Measurements from ENCODE around the gene KAZN.
"Not testable (repeated sequence)": the region's sequence is repeated elsewhere in the genome, so short reads cannot be mapped to it uniquely, and the experiment has no call there.

KAZN gene

GRCh38 chr1:15132965-15133364 lies 534.5 kb downstream of the KAZN start:
- DNase-seq (ENCODE audit: extremely low spot score) = no peak
- ChIA-PET CTCF (interaction anchor here (0.5 kb wide), 1 partner anchor 10 kb away, joined by 5 read pairs; no protein-coding TSS in a partner anchor), POLR2A (no interaction called here)
- TF ChIP-seq ELF4 (IDR thresholded peaks at IDR 0.05) (no peak), FOXK2 (IDR thresholded peaks at IDR 0.05) (no peak), SP1 (IDR thresholded peaks at IDR 0.05) (no peak), ZNF384 (IDR thresholded peaks at IDR 0.05) (no peak), HDGF (IDR thresholded peaks at IDR 0.05; ENCODE audit: borderline replicate concordance) (no peak), FOXA1 (IDR thresholded peaks at IDR 0.05) (no peak), TARDBP (IDR thresholded peaks at IDR 0.05) (no peak), NFRKB (IDR thresholded peaks at IDR 0.05) (no peak), FOXM1 (IDR thresholded peaks at IDR 0.05; ENCODE audit: borderline replicate concordance) (no peak), ARNT (IDR thresholded peaks at IDR 0.05) (no peak), SUZ12 (IDR thresholded peaks at IDR 0.05) (no peak), LEF1 (IDR thresholded peaks at IDR 0.05; ENCODE audit: borderline replicate concordance) (no peak), CTBP1 (IDR thresholded peaks at IDR 0.05; ENCODE audit: borderline replicate concordance) (no peak), BHLHE40 (IDR thresholded peaks at IDR 0.05; ENCODE audit: borderline replicate concordance) (no peak)
- TF ChIP-seq, protein P1, sequence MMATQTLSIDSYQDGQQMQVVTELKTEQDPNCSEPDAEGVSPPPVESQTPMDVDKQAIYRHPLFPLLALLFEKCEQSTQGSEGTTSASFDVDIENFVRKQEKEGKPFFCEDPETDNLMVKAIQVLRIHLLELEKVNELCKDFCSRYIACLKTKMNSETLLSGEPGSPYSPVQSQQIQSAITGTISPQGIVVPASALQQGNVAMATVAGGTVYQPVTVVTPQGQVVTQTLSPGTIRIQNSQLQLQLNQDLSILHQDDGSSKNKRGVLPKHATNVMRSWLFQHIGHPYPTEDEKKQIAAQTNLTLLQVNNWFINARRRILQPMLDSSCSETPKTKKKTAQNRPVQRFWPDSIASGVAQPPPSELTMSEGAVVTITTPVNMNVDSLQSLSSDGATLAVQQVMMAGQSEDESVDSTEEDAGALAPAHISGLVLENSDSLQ (IDR thresholded peaks at IDR 0.05) = no peak

- CTCF ChIA-PET = no interaction called here
- POLR2A ChIA-PET = interaction anchor here (0.6 kb wide), 1 partner anchor 33 kb away, joined by 3 read pairs; no protein-coding TSS in a partner anchor
- no peak for DNase-seq (ENCODE audit: extremely low spot score)
- TF ChIP-seq L3MBTL2 (conservative IDR thresholded peaks at IDR 0.05) = no peak
- no peak for TF ChIP-seq FOXA1 (IDR thresholded peaks at IDR 0.05)
- no peak for TF ChIP-seq ELF4 (IDR thresholded peaks at IDR 0.05)
- no peak for TF ChIP-seq SUZ12 (IDR thresholded peaks at IDR 0.05)
- no peak for TF ChIP-seq FOXK2 (IDR thresholded peaks at IDR 0.05)
- no peak for TF ChIP-seq TARDBP (IDR thresholded peaks at IDR 0.05)
- no peak for TF ChIP-seq NFRKB (IDR thresholded peaks at IDR 0.05)
- TF ChIP-seq BHLHE40 (IDR thresholded peaks at IDR 0.05; ENCODE audit: borderline replicate concordance) = no peak
- no peak for TF ChIP-seq SP1 (IDR thresholded peaks at IDR 0.05)
- no peak for TF ChIP-seq LEF1 (IDR thresholded peaks at IDR 0.05; ENCODE audit: borderline replicate concordance)
- TF ChIP-seq, protein P1 (IDR thresholded peaks at IDR 0.05) = no peak
- TF ChIP-seq FOXM1 (IDR thresholded peaks at IDR 0.05; ENCODE audit: borderline replicate concordance) = no peak
- TF ChIP-seq ARNT (IDR thresholded peaks at IDR 0.05) = no peak
- no peak for TF ChIP-seq HDGF (IDR thresholded peaks at IDR 0.05; ENCODE audit: borderline replicate concordance)
- TF ChIP-seq CTBP1 (IDR thresholded peaks at IDR 0.05; ENCODE audit: borderline replicate concordance) = no peak
- no peak for TF ChIP-seq ZNF384 (IDR thresholded peaks at IDR 0.05)
These were observed 535.8 kb downstream of the KAZN start for GRCh38 chr1:15134285-15134684.

GRCh38 chr1:15135604-15136003 lies 537.1 kb downstream of the KAZN start:
- DNase-seq (ENCODE audit: extremely low spot score); CTCF ChIA-PET; POLR2A ChIA-PET: not testable (repeated sequence)

DNA sequence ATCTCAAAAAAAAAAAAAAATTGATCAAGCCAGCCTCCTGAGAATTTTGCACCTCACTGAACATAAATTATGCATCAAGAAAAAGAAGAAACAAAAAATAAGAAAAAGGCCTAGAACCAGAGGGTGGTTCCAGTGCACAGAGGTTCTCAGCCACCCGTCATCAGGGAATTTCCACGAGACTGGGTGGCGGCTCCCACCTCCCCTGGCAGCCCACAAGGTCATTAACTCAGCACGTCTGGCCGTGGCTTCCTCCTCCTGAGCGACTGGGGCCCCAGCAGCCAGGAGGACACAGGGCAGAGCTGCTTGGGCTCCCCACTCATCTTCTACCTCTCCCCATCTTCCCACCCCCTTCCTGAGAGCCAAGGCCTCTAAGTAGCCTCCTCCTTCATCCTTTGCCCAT lies 539.3 kb downstream of the KAZN start:
- ChIA-PET CTCF (no interaction called here), POLR2A (interaction anchor here (1.0 kb wide), 1 partner anchor 10 kb away, joined by 3 read pairs; no protein-coding TSS in a partner anchor)
- DNase-seq (ENCODE audit: extremely low spot score) = no peak
- TF ChIP-seq BHLHE40 (IDR thresholded peaks at IDR 0.05; ENCODE audit: borderline replicate concordance) (no peak), SUZ12 (IDR thresholded peaks at IDR 0.05) (no peak), FOXM1 (IDR thresholded peaks at IDR 0.05; ENCODE audit: borderline replicate concordance) (no peak), SP1 (IDR thresholded peaks at IDR 0.05) (no peak), HDGF (IDR thresholded peaks at IDR 0.05; ENCODE audit: borderline replicate concordance) (no peak)

- DNase-seq (ENCODE audit: extremely low spot score) = no peak
- ChIA-PET POLR2A (no interaction called here), CTCF (no interaction called here)
- TF ChIP-seq HDGF (IDR thresholded peaks at IDR 0.05; ENCODE audit: borderline replicate concordance) (no peak), FOXK2 (IDR thresholded peaks at IDR 0.05) (no peak), FOXA1 (IDR thresholded peaks at IDR 0.05) (no peak), NFRKB (IDR thresholded peaks at IDR 0.05) (no peak), BHLHE40 (IDR thresholded peaks at IDR 0.05; ENCODE audit: borderline replicate concordance) (no peak), CTBP1 (IDR thresholded peaks at IDR 0.05; ENCODE audit: borderline replicate concordance) (no peak), ZNF384 (IDR thresholded peaks at IDR 0.05) (no peak), ELF4 (IDR thresholded peaks at IDR 0.05) (no peak), FOXM1 (IDR thresholded peaks at IDR 0.05; ENCODE audit: borderline replicate concordance) (no peak), TARDBP (IDR thresholded peaks at IDR 0.05) (no peak), SUZ12 (IDR thresholded peaks at IDR 0.05) (no peak), L3MBTL2 (conservative IDR thresholded peaks at IDR 0.05) (no peak), ARNT (IDR thresholded peaks at IDR 0.05) (no peak), LEF1 (IDR thresholded peaks at IDR 0.05; ENCODE audit: borderline replicate concordance) (no peak)
- TF ChIP-seq, protein P1 (IDR thresholded peaks at IDR 0.05) = no peak
These were observed 541.3 kb downstream of the KAZN start for GRCh38 chr1:15139654-15140350.

DNA sequence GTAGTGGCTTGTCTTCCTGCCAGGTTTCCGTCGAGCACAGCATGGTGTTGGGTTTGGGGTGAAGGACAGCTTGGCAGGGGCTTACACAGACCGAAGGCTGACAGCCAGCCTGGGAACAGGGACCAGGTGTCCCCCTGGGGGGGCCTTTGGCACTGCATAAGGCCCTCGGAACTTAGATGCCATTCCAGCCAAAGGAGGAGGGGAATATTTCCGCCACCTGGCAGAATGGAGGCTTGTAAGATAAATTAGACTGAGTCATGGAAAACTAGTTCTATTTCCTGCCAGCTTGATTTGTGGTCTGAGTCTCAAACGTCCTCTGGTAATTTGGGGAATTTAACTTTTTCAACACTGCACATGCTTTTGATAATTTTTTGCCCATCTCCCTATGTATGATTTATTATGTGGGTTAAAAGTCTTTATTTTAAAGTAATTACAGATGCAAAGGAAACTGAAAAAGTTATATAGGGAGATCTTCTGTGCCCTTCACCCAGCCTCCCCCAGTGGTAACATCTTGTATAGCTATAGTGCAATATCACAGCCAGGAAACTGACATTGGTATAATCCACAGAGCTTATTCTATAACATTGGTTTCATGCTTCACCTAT lies 543.6 kb downstream of the KAZN start:
- no peak for DNase-seq (ENCODE audit: extremely low spot score)
- ChIA-PET POLR2A (interaction anchor here (0.5 kb wide), 1 partner anchor 14 kb away, joined by 4 read pairs; no protein-coding TSS in a partner anchor), CTCF (interaction anchor here (0.7 to 1.0 kb wide), 3 partner anchors 11 to 553 kb away, joined by 3 to 4 read pairs (median 3); partner anchors contain the start of gene TMEM51)
- no peak for TF ChIP-seq HDGF (IDR thresholded peaks at IDR 0.05; ENCODE audit: borderline replicate concordance)
- no peak for TF ChIP-seq FOXA1 (IDR thresholded peaks at IDR 0.05)
- no peak for TF ChIP-seq L3MBTL2 (conservative IDR thresholded peaks at IDR 0.05)
- no peak for TF ChIP-seq FOXM1 (IDR thresholded peaks at IDR 0.05; ENCODE audit: borderline replicate concordance)
- no peak for TF ChIP-seq ELF4 (IDR thresholded peaks at IDR 0.05)
- no peak for TF ChIP-seq ARNT (IDR thresholded peaks at IDR 0.05)
- TF ChIP-seq BHLHE40 (IDR thresholded peaks at IDR 0.05; ENCODE audit: borderline replicate concordance) = no peak
- TF ChIP-seq ZNF384 (IDR thresholded peaks at IDR 0.05) = no peak
- no peak for TF ChIP-seq SUZ12 (IDR thresholded peaks at IDR 0.05)
- TF ChIP-seq NFRKB (IDR thresholded peaks at IDR 0.05) = no peak
- no peak for TF ChIP-seq FOXK2 (IDR thresholded peaks at IDR 0.05)
- TF ChIP-seq, protein P1 (IDR thresholded peaks at IDR 0.05) = no peak
- TF ChIP-seq SP1 (IDR thresholded peaks at IDR 0.05) = no peak
- TF ChIP-seq TARDBP (IDR thresholded peaks at IDR 0.05) = no peak
- no peak for TF ChIP-seq LEF1 (IDR thresholded peaks at IDR 0.05; ENCODE audit: borderline replicate concordance)
- TF ChIP-seq CTBP1 (IDR thresholded peaks at IDR 0.05; ENCODE audit: borderline replicate concordance) = no peak

All from HEK293T (cell line).